Stimulated activated CD4-positive, alpha-beta T cell treated with anti-CD3 and anti-CD28 coated beads, TNF-alpha, amount 100 ng/mL, for 1 hour (primary cell): ENCODE results near the gene PGAP3.

Experiments used
- DNase-seq, 3 donors: peaks; one replicate each; pipeline ENCODE4 v3.0.0-alpha.2; 2020; ENCODE audit warnings: low read depth in 3 of 3, low spot score in 1 of 3

The PGAP3 gene

DNA sequence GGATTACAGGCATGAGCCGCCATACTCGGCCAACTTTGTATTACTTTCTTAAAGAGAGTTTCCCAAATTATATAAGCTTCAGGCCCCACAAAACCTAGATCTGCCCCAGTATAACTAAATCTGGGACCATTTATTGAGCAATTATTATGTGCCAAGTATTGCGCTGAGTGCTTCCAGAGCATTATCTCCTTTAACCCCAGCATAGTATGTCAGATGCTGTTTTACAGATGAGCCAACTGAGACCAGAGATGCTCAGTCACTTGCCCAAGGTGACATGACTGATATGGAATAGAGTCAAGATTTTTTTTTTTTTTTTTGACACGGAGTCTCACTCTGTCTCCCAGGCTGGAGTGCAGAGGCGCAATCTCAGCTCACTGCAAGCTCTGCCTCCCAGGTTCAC, 10.1 kb upstream of the PGAP3 start:
- no peak for DNase-seq

DNA sequence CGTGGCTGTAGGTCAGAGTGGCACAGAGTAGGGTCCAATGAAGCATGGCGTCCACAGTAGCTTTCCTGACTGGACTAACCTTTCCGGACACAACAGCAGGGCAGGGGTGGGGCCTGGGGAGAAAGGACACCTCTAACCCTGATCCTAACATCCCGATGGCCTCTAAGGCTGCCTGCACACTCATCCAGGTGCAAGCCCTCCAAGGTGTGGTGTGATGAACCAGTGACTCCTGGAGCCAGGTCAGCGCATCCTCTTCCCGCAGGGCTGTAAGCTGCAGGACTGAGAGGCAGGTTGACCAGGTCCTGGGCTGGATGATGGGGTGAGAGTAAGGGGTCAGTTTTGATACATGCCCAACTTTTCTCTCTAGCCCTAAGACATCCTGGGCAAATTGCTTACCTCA, 8.9 kb upstream of the PGAP3 start:
- no peak for DNase-seq

DNA sequence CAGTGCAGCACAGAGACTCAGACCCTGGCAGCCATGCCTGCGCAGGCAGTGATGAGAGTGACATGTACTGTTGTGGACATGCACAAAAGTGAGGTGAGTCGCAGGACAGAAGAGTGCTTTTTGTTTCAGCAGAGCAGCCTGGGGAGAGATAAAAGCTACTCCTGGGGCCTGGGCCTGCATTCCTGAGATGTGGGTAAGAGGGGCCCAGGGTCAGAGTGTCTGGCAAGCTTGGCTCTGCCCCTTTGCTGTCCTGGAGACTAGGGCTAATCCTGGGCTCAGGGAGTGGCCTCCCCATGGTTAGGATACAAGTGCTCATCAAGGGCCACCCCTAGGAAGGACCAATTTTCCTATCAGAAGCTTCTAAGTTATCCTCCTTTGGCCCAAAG, 7.2 kb upstream of the PGAP3 start:
- DNase-seq = no peak

DNA sequence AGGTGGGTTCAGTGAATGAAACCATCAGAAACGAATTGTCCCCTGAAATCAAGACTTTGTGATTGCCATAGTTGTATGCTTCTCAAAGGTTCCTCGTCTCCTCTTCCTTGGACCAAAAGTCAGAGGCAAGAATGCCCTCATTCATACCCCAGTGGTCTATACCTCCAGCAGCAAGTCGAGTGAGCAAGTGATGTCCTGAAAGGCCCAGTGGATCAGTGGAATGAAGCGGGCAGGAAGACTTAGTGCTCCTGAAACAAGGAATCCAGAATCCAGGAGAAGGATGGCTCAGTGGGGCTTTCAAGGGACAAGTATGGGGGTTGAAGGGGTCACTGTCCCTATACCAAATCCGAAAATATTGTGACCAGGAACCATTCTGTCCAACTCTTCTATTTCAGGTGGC, 6.7 kb upstream of the PGAP3 start:
- no peak for DNase-seq

GRCh38 chr17:39688945-39689344, 1.1 kb upstream of the PGAP3 start:
- no peak for DNase-seq

GRCh38 chr17:39688475-39688835, 598 bp upstream of the PGAP3 start:
- no peak for DNase-seq

GRCh38 chr17:39687101-39687545, 734 bp downstream of the PGAP3 start:
- DNase-seq = no peak

DNA sequence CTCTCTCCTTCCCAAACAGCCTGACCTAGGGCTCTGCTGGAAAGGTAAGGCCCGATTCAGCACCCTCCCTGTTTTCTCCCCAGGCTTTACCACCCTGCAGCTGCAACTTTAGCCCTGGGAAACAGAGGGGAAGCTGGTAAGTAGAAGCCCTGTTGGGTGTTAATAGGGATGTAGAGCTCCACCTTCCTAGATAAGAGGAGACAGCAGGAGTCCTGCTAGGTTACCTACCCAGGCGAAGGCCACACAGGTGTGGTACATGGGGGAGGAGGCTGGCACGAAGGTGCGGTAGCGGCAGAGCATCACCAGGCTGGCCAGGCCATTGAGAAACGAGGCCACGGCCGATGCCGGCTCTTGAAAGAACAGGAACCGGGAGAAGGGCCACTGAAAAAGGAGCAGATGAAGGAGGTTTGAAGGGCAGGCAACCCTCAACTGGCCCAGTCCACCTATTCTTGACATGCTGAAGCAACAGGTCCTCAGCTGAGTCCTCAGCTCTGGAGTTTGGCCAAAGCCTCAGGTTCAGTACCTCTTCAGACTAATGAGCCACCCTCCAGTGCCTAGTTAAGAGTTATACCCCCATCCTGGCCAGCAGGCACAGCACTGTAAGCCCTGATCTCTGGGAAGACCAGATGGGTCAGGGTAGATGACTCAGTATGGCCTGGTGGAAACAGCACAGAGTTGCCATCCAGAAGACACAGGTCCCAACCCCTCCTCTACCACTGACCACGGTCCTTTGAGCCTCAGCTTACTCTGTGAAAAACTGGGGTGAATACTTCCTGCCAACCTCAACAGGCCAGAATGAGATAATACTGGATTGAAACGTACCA, 3.3 kb downstream of the PGAP3 start:
- DNase-seq = no peak

GRCh38 chr17:39683295-39683939, 4.4 kb downstream of the PGAP3 start:
- no peak for DNase-seq

GRCh38 chr17:39679521-39680192, 8.2 kb downstream of the PGAP3 start:
- no peak for DNase-seq

- DNase-seq = no peak
Measured at GRCh38 chr17:39678340-39679116, 9.3 kb downstream of the PGAP3 start.

DNA sequence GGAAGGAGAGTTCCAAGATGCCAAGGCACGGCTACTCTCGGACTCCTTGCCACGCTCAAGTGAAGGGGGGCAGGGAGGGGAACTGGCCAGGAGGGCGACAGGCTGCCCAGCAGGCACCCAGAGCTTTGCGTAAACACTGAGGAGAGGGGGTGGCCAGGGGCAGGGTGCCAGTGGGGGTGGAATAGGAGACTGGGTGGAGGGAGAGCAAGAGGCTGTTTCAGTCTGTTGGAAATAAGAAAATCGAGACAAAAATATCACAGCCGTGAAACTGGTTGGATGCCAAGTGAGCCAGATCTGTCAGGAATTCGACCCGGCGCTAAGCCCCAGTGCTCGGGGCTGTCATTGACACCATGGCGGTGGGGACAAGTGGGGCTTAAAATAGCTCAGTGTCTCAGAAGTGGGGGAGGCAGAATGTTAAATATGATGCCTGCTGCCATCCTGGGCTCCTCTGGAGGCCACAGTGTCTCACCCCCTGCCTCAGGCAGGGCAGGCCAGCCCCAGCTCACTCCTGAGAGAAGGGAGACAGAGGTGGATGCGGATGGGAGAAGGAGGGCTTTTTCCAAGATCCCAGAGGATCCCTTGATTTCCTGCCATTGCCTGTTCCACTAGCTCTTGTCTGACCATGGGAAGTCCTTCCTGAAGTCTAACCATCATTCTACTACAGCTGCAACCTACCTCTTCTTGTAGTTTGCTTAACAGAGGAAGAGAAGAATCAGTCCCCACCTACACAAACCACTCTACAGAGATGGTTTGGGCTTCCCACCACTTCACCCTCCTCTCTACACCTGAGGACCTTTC, 10.1 kb downstream of the PGAP3 start:
- DNase-seq = no peak

DNA sequence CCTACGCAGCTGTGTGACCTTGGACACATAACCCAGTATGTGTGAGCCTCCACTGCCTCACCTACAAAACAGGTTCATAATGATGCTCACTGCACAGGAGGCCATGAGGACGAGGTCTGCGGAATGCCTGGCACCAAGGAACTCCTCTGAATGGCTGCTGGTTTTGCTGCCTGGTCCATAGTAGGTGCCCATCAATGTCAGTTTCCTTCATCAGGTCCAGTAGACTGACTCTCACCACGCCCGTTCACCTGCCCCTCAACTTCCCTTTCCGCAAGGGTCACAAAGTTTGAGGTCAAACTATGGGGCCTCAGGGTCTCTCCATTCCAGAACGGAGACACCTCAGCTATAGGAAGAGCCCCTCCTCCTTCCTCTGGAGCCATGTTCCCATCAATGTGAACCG, 10.8 kb downstream of the PGAP3 start:
- no peak for DNase-seq

GRCh38 chr17:39676198-39676819, 11.5 kb downstream of the PGAP3 start:
- no peak for DNase-seq

DNA sequence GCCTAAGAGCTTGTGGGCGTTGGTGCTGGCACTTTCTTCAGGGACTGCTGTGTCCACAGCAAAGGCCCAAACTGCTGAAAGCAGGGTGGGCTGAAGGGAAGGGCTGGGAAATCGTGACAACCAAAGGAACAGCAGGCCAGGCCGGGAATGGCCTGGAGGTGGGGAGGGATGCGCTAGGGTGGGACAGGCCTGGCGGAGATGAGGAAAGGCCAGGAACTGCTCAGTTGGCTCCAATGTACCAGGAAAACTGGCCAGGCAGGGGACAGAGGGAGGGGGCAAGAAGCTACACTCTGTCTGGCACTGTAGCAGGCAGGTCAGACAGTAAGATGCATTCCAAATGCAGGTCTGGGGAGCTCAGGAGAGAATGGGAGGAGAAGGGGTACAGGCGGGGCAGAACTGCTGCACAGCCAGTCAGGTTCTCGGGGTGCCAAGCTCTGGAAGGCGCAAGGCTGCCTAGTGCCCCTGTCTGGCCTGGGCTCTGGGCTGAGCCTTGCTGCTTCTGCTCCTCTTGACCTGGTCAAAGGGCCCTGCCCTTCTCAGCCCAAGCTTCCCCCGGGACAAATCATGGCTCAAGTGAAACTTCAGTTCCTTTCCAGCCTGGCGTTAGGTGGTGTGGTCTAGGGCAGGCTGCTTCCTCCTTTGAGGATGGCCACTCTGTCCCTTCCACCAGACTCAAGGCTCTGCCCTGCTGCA, 12.3 kb downstream of the PGAP3 start:
- no peak for DNase-seq

DNA sequence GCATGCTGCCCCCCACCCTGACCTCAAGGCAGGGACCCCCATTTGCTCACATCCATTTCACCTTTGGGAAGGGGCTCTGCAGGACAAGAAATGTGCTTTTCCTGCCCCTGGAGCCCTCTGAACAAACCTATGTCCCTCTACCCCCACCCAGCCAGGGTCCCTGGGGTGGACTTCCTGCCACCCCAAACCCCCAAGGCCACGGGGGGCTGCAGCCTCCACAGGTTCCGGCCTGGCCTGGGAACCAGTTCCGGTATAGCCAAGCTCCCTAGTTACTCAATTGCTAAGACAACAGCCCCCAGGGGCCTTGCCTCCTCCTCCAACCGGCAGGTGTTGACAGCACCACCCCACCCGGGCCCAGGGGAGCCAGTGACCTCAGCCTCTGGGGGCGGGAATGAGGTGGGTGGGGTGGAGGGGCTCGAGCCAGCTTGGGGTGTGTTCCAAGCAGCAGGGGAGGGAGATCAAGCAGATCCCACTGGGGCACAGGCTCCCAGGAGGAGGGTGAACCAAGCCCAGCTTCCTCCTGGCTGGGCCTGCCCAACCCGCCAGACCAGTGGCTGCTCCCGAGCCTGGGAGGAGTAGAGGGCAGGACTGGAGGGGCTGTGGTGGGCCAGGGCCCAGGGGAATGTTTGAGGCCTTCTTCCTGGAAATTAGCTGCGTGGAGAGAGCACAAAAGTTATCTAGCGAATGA, 13.0 kb downstream of the PGAP3 start:
- no peak for DNase-seq

- no peak for DNase-seq
Measured at GRCh38 chr17:39674179-39674578, 13.7 kb downstream of the PGAP3 start.

DNA sequence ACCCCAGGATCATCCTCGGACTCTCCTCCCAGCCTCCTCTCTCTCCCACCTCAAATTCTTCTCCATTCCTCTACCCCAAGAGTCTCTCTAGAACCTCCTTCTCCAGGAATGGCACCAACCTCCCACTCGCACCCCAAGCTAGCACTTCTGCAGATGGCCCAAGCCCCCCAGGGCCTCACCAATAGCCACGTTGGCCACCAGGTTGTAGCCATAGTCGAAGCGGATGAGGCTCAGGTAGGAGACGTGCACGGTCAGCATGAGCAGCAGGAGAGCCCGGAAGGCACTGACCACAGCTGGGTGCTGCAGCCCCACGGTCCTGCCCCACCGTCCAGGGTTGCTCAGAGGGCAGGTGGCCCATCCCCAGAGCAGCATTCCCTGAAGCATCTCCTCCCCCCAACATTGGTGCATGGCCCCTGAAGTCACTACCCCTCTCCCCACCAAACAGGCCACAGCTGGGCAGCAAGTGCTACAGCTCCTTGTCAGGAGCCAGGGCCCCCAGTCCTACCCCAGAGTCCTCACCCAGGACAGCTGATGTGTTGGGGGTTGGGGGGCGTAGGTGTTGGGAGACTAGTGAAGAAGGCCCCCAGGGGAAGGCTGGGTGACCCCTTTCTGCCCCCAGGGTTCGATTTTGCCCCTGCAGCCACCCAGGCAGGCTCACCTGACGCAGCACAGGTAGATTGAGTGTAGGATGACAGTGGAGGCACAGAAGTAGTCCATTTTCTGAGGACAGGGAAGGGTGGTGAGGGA, 14.3 kb downstream of the PGAP3 start:
- DNase-seq = no peak
